ENCODE measurements around the gene COMTD1.

The COMTD1 gene

DNA sequence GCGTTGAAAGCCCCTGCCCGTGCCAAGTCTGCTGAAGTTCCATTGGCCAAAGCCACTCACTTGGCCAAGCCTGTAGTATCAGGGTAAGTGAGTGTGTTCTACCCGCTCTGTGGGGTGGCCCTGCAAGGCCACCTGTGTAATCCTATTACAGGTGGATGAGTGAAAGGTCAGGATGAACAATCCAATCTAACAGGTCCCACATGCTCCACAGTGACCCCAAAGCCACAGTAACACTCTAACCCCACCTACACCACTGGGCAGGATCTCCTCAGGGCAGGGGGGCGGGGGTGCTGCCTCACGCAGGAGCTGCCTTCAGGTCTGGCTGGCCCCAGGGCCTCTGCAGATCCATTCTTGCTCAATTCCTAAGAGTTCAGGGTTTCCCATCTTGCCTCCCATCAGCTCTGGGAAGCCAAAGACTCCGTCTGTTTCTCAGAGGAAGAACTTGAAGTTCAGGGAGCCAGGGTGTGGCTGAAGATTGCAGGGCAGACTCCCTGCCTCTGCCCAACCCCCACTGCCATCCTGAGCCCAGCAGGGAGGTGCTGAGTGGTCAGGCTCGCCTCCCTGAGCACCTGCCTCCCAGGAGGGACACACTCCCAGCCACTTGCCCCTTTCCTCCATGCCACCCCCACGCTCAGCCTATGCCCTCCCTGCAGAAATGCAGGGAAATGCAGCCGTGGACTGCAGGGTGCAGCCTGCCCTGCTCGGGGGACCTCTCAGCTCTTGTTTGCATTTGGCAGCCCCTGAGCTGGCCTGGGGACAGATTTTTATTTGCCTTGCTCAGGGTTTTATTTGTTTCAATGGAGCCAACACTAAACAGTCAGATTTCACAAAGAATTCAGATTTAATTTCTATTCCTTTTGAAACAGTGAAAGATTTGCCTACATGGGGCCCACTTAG is 9.8 kb upstream of the COMTD1 start:
- TF ChIP-seq, protein P1, sequence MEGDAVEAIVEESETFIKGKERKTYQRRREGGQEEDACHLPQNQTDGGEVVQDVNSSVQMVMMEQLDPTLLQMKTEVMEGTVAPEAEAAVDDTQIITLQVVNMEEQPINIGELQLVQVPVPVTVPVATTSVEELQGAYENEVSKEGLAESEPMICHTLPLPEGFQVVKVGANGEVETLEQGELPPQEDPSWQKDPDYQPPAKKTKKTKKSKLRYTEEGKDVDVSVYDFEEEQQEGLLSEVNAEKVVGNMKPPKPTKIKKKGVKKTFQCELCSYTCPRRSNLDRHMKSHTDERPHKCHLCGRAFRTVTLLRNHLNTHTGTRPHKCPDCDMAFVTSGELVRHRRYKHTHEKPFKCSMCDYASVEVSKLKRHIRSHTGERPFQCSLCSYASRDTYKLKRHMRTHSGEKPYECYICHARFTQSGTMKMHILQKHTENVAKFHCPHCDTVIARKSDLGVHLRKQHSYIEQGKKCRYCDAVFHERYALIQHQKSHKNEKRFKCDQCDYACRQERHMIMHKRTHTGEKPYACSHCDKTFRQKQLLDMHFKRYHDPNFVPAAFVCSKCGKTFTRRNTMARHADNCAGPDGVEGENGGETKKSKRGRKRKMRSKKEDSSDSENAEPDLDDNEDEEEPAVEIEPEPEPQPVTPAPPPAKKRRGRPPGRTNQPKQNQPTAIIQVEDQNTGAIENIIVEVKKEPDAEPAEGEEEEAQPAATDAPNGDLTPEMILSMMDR (IDR thresholded peaks at IDR 0.05; ENCODE audit: borderline replicate concordance, insufficient read depth, low read depth, low read length): no peak
- H3K4me3 ChIP-seq (ENCODE audit: low read depth, low read length): no peak overlapping the region

DNA sequence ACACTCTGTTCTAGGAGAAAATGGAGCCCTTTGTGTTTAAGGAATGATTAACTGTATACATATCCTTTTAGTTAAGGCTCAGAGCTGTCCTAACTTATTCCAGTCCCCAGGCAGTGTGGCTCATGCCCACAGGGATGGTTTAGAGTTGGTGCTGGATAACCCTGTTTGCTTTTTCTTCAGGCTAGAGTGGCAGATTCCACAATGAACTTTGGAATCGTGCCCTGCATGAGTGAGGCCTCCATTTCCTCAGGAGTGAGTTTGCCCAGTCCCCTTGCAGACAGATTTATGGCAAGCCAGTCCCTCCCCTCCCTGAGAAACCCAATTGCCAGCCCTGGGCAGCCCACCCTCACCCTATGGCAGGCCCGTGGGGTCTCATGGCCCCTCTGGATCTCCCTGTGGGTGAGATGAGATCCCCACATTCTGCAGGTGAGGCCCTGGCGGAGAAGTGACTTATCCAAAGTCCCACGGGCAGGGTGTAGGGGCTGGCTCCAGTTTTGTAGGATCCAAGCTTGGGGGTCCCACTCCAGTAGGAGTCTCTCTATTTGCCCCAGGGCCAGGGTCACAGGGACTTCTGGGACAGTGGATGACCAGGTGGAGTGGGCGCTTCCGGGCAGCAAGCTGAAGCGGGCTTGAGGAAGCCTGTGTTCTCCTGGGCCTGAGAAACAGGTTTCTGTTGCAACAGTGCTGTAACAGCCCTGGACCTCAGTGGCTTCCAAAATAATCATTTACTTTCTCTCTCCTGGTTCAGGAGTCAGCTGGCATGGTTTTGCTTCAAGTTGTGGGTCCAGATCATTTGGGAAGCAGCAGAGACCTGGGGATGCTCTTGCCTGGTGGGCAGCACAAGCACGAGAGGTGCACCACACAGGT is 9.0 kb upstream of the COMTD1 start:
- H3K4me3 ChIP-seq (ENCODE audit: low read depth, low read length): no peak overlapping the region
- TF ChIP-seq, protein P1 (IDR thresholded peaks at IDR 0.05; ENCODE audit: borderline replicate concordance, insufficient read depth, low read depth, low read length): no peak

DNA sequence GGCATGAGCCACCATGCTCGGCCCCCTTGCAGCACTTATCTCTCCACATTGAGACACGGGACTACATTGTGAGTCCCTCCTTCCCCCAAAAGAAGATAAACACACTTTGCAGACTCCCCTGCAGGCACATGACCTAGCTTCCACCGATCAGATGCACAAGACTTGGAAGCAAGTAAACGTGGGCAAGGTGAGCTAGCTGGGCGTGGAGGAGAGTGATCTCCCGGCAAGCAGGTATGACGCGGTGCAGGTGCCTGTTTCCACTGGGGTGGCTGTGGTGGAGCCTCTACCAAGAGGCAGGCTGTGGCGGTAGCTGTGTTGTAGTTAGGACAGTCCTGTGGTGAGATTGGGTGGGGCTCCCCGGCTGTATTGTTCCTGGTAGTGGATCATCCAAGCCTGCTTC is 7.7 kb upstream of the COMTD1 start:
- H3K4me3 ChIP-seq (ENCODE audit: low read depth, low read length): no peak overlapping the region
- TF ChIP-seq, protein P1 (IDR thresholded peaks at IDR 0.05; ENCODE audit: borderline replicate concordance, insufficient read depth, low read depth, low read length): no peak

GRCh38 chr10:75240329-75241076 is 4.7 kb upstream of the COMTD1 start:
- H3K4me3 ChIP-seq (ENCODE audit: low read depth, low read length): no peak overlapping the region
- TF ChIP-seq, protein P1 (IDR thresholded peaks at IDR 0.05; ENCODE audit: borderline replicate concordance, insufficient read depth, low read depth, low read length): no peak

DNA sequence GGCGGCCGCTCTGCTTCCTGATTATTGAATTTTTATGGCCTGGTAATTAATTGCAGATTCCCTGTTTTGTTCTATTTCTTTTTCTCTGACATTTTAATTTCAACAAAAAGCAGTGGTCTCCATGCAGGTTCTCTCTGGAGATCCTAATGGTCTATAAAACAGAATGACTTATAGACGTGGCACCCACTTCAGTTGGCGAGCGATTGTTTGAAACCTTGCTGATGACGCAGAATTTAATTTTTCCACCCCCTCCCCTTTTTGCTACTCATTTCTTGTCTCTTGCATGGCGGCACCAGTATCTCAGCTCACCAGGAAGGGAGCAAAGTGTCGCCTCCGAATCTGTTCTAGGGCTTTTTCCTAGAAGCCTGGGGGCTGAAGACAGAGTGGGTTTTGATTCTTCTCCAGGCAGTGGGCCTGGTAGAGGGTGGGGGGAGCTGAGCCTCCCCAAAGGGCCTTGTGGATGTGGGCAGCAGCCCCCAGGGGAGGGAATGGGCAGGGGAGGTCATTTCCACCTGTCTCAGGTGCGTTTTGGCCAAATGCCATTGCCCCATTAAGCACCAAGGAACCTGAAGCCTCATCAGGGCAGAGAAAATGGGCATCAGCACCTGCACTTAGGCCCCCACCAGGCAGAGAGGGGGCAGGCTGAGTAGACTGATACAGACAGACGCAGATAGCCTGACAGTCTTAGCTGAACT is 3.5 kb upstream of the COMTD1 start:
- H3K4me3 ChIP-seq (ENCODE audit: low read depth, low read length): no peak overlapping the region
- TF ChIP-seq, protein P1 (IDR thresholded peaks at IDR 0.05; ENCODE audit: borderline replicate concordance, insufficient read depth, low read depth, low read length): no peak

Data from GM12875 (cell line).